GM19463 (cell line): ENCODE results near the gene TECPR2.
"Not testable (repeated sequence)": the region's sequence is repeated elsewhere in the genome, so short reads cannot be mapped to it uniquely, and the experiment has no call there.

Experiments
- ATAC-seq: cut with Tn5 transposase; IDR thresholded peaks from one replicate; pipeline ENCODE4 v1.9.1; 2021; ENCODE audit warnings: mild to moderate bottlenecking, moderate library complexity; ENCODE audit not compliant: unreplicated experiment

The TECPR2 gene

DNA sequence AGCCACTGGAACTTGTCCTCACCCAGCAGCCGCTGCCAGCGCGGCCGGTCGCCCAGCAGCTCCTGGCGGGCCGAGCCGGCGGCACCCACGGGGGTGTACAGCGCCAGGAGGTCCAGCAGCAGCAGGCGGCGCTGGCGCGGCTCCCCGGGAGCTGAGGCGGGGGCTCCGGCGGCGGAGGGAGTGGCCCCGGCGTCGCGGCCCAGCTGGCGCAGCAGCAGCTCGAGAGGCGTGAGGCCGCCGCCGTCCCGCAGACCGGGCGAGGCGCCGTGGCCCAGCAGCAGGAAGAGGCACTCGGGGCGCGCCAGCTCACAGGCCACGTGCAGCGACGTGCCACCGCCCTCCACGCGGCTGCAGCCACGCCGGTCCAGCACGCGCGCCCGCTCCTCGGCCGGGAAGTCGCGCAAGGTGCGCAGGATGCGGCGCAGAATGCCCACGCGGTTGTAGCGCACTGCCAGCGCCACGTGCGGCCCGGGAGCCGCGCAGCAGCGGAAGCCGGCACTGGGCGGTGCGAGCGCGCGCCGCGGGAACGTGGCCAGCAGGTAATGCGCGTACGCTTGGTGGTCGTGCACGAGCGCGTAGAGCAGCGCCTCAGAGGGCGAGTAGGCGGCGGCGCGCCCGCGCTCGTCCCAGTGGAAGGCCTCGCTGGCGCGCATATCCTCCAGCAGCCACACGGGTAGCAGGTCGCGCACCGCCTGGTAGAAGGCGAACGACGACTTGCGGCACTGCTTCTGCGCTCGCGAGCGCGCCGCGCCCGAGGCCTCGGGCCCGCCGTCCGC is 144.5 kb downstream of the TECPR2 start:
- no peak for ATAC-seq

- no peak for ATAC-seq
Observed at GRCh38 chr14:102507857-102508312, 145.1 kb downstream of the TECPR2 start.

- no peak for ATAC-seq
Observed at GRCh38 chr14:102508410-102508773, 145.7 kb downstream of the TECPR2 start.

DNA sequence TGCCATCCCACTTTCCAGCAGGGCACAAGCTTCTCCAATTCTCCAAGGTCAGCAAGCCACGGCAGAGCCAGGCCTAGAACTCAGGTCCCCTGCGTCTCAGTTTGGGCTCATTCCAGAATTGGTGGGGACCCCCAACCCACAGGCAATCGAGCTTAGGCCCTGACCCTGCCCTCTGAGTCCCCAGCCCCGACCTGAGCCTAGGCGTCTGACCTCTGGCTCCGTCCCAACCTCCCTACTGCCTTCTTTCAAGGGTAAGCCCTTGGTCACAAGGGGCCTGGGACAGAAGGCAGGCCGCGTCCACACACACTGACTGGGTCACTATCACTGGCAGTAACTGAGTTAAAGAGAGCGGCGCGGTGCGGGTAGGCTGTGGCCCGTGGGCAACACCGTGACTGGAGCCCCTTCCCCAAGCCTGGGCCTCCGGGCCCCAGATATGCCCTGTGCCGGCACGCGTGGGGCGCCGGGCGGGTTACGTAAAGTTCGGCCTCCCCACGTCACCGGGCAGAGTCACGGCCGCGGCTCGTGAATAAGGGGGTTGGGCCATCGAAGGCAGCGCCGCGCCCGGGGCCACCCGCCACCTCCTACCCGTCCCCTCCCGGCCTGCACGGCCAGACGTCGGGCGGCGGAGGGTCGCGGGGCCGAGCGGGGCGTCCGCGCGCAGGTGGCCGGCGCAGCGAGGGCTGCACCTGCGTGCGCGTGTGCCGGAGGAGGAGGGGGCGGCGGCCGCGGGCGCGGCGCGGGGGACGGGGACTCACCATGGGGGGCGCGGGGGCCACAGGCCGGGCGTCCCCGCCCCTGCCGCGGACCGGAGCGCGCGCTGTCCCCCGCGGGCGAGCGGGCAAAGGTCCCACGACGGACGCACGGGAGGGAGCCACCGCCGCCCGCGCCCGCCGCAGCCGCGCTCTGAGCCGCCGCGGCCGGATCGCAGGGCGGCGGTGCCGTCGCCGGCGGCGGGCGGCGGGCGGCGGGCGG is 146.3 kb downstream of the TECPR2 start:
- ATAC-seq = peak; percentile 4

DNA sequence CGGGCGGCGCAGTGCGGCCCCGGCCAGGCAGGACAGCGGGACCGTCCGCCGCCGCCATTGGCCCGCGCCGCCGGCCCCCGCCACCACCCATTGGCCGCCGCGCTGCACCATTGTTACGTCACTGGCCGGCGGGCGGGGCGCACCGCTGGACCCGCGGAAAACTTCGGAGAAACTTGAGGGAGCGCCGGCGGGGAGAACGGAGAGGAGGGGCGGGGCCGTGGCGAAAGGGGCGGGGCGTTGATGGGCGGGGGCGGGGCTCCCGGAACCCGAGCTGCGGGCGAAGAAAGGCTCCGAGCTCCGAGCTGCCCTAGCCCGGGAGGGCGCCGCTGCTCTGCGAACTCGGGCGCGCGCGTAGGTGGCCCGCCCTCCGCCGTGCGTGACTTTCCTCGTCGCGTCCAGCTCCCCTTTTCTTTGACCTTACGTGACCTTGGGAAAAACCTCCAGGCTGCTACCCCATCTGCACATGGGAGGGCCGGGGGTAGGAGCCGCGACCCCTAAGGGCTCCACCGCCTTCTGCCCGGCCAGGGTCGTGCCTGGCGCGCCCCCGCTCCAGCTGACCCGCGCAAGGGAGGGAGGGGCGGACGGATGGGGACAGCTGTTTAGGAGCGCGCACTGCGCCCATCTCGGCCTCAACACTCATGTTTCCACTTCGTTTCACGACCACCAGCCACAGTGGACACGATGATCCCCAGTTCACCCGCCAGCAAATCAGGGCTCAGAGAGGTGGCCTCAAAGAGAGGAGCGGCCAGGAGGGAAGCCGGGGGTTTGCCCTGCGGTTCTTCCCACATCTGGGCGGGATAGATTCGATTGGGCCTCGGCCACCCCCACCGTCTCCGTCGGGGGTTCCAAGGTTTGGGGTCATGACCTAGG is 147.2 kb downstream of the TECPR2 start, which contains the start of gene ANKRD9:
TSS of gene ANKRD9 (minus strand) at position 31 of the 870 bp plus-strand sequence. CDS start 1,887 bp downstream, outside the sequence.
- ATAC-seq = peak; percentile 86

DNA sequence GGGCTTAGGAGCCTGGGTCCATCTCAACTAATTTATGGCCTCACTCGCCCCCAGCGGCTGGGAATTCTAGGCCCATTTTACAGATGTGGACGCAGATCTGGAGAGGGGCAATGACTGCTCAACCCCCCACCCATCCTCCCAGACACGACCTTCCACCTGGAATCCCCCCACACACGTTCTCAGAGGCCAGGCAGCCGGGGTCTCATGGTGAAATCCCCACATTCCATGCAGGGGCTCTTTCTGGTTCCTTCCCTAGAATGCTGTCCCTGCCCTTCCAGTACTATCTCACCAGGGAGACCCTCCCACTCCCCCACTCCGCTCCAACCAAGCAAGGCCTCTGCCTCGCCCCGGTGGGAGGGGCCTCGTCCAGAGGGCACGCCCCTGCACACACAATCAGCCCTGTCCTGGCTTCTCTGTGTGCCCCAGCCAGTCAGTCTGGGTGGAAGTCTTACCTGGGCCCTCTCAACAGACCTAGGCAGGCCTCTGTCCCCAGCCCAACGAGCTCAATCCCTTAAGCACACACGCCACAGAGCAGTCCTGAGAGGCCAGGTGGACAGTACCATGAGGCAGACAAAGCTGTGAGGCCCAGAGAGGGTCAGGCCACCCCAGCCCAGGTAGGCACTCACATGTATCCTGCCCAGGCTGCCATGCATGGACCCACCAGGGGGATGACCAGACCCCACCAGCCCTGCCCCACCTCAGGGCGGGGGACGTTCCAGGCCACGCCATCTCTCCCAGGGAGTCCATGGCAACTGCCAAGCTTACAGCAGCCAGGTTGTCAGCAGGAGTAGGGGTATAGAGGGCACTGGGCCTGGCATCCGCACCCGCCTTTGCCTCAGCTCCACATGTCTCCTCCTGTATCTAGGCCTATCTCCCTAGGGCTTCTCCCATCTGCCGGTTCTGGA is 148.1 kb downstream of the TECPR2 start:
- ATAC-seq = no peak

DNA sequence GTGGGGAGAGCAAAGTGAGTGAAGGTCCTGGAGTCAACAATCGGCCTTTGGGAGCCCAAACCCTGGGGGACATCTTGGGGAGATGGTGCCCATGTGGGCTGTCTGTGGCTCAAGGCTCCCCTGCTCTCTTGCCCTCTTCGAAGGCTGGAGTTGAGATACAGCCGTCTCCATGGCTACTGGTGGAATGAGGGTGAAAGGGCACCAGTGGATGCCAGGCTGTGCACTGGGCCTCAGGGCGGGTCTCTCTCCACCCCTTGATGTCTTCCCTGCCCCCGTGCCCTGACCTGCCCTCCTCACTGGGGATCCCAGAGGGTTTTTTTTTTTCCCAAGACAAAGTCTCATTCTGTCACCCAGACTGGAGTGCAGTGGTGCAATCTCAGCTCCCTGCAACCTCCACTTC is 148.8 kb downstream of the TECPR2 start:
- no peak for ATAC-seq

DNA sequence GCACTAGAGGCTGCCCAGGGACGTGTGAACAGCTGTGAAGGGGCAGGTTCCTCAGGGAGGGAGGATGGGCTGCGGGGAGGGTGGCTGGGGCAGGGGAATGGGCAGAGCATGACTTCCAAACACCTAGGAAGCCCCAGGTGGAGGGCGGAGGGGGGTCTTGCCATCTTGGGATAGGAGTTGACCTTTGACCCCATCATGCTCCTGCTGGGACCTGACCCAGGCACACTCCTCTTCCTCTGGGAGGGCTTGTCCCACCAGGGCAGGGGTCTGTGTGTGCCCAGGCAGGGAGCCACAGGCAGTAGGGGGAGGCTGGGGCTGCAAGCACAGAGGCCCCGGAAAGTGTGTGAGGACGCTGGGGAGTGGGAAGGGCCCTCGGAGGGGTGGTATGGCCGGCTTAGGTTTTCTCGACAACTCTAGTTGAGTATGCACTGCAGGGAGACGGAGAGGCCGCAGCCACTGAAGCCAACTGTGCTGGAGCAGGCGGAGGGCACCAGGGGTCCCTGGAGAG is 150.1 kb downstream of the TECPR2 start:
- no peak for ATAC-seq

DNA sequence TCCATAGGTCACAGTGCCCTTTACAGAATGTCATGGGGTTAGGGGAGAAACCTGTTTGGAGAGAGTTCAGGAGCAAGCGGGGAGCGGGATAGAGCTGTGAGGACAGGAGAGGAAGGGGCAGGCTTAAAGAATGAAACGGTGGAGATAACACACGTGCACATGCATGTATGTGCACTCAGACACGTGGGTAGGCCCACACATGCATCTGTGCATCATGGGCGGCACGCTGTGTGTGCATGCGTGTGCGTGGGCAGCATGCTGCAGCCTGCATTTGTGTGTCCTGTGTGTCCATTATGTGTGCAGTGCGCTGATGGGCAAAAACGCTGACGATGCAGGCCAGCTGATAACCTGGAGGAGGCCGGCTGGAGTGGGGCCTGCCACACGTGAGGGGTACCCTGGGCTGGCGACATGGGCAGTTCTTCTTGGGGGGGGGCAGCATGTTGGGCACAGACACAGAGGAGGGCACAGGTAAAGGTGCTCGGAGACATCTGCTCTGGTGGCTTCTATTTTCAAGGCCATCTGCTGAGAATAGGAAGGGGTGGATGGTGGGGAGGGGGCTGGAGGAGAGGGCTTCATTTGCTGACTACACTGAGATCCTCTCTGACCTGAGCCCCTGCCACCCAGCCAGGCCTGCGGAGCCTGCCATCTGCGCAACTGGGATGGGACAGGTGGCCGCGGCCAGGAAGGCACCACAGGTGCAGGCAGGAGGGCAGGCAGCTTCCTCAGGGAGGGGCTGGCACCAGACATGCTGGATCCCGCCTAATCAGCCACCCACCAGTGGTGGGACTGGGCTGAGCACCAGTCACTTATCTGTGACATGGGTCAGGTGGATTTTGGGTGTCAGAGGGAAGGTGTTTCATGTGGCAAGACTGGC is 151.4 kb downstream of the TECPR2 start:
- no peak for ATAC-seq

GRCh38 chr14:102514987-102515733 is 152.4 kb downstream of the TECPR2 start:
- no peak for ATAC-seq

DNA sequence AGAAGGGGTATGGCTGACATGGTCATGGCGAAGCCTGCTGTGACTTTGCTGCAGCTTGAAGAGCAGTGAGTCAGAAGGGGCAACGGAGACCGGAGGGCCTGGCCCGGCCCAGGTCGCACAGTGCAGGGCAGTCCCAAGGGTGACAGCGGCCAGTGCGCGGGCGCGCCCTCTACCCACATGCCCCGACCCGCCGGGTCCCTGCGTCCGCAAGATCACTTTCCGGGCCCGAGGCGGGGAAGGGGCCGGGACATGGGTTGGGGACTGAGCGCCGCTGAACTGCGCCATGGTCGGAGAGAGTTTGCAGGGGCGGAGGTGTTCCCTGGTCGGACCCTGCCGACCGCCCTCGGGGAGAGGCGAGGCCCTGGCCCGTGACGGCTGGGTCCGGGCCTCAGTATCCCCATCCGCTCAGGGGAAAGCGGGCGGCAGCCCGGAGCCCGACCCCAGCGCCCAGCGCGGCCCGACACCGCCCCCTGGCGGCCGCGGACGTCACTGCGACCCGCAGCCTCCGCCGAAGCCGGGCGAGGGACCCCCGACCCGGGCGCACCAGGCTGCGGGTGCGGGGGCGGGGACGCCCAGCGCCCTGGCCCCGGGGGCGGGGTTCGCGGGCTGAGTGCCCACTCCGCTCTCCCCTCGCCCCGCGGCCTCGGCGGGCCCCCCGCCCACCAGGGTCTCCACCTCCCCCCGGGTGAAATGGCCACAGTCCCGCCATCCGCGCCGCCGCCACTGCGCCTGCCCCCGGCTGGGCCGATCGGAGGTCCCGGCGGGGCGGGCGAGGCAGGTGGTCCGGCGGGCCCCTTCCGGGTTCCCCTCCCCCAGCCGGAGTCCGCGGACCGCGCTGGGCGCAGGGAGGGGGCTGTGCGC is 154.0 kb downstream of the TECPR2 start:
- ATAC-seq = peak; percentile 75

DNA sequence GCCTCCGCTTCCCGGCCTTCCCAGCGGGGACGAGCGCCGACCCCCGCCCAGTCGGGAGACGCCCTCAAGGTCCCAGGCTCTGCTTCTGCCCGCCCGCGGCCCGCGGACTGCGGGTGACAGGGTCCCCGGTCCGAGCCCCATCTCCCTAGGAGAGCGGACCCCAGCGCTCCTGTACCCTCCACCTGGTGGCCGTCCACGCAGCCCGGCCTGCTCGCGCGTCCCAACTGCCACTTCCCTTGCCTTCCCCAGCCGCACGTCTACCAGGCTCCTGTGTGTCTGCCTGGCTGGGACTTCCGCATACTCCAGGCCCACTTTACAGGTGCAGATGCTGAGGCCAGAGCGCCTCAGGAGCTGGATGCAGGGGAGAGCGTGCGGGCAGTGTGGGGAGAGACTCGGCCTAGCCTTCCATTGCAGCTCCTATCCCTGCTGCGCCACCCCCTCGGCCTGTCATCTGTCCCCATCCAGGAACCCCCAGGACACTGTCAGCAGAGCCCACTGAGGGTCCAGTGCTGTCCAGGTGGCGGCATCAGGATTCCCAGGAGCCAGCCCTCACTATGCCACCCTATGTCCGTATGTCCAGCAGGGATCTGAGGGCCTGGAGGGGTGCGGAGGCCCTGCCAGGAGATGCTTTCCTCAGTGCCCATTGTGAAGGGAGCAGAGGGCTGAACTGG is 154.8 kb downstream of the TECPR2 start:
- no peak for ATAC-seq

DNA sequence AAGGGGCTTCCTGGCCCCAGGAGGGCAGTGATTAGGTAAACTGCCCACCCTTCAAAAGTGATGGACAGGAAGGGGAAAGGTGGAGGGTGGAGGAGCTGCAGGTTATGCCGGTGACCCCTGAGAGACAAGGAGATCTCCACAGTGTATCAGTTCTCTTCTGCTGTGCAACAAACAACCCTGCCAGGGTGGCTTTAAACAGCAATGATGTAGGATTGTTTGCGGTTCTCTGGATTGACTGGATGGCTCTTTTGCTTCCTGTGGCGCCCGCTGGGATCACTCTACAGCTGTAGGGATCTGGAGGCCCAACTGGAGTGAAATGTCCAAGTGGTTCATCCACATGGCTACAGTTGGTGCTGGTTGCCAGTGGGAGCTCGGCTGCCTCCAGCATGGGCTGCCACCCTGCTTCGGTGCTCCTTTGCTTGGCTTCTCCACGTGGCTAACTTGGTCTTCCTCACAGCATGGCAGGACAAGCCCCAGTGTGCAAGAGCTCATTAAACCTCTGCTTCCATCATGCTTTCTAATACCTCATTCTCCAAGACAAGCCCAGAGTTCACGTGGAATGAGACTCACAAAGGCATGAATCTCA is 155.4 kb downstream of the TECPR2 start:
- ATAC-seq = no peak

DNA sequence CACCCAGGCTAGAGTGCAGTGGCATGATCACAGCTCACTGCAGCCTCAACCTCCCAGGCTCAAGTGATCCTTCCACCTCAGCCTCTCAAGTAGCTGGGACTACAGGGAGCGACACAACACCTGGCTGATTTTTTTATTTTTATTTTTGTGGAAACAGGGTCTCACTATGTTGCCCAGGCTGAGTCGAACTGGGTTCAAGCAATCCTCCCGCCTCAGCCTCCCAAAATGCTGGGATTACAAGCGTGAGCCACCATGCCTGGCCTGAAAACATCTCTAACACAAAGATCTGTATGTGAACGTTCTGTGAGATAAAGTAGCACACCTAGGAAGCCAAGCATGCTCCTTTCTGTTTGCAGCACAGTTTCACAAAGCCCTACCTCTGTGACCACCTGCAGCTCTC is 157.0 kb downstream of the TECPR2 start:
- ATAC-seq = not testable (repeated sequence)

- ATAC-seq = no peak
Observed at GRCh38 chr14:102523200-102523568, 160.4 kb downstream of the TECPR2 start.
